ENCODE measurements around the gene CIC. TPM values are rescaled to one million over a fixed set of nuclear protein-coding genes. Genes with fewer than 3 reads are reported as not detected.
A peak's percentile ranks its signal among the peaks of the same experiment; 100 is the strongest.

CIC gene
- total RNA-seq, 1 experiment from 2014 or later: 13.0 TPM

GRCh38 chr19:42287017-42287826 is 18.2 kb downstream of the CIC start:
- peaks cover 27% of the 10 kb centered on the region for H3K4me1 ChIP-seq (replicated peaks)
- H3K9me3 ChIP-seq (replicated peaks): 0 out of 2 replicates have a peak, but pooled peaks cover 2% of the 10 kb centered on the region
- no peak overlapping the region for H3K27ac ChIP-seq
- peaks cover 65% of the 10 kb centered on the region for H3K36me3 ChIP-seq
- no peak for DNase-seq (ENCODE audit: low read depth in 1 of 2, low spot score in 2 of 2)
- H3K4me3 ChIP-seq: no peak overlapping the region
- H3K27me3 ChIP-seq (replicated peaks): no peaks in the 10 kb centered on the region

- DNase-seq (ENCODE audit: low read depth in 1 of 2, low spot score in 2 of 2): no peak
- no peak overlapping the region for H3K27ac ChIP-seq
- H3K9me3 ChIP-seq (replicated peaks): 0 out of 2 replicates have a peak, but pooled peaks cover 2% of the 10 kb centered on the region
- H3K36me3 ChIP-seq: peaks cover 70% of the 10 kb centered on the region
- no peak overlapping the region for H3K4me3 ChIP-seq
- no peaks in the 10 kb centered on the region for H3K27me3 ChIP-seq (replicated peaks)
- H3K4me1 ChIP-seq (replicated peaks): peaks cover 21% of the 10 kb centered on the region
These were observed 18.7 kb downstream of the CIC start for GRCh38 chr19:42287827-42288107.

- no peak for DNase-seq (ENCODE audit: low read depth in 1 of 2, low spot score in 2 of 2)
- Histone ChIP-seq H3K9me3 (replicated peaks) (0 out of 2 replicates have a peak, but pooled peaks cover 2% of the 10 kb centered on the region), H3K4me1 (replicated peaks) (peaks cover 15% of the 10 kb centered on the region), H3K27me3 (replicated peaks) (no peaks in the 10 kb centered on the region), H3K4me3 (no peak overlapping the region), H3K36me3 (peaks cover 76% of the 10 kb centered on the region), H3K27ac (no peak overlapping the region)
These were observed 19.3 kb downstream of the CIC start for GRCh38 chr19:42288387-42288786.

GRCh38 chr19:42288881-42289555 is 20.0 kb downstream of the CIC start:
- no peak for DNase-seq (ENCODE audit: low read depth in 1 of 2, low spot score in 2 of 2)
- no peak overlapping the region for H3K4me3 ChIP-seq
- peaks cover 13% of the 10 kb centered on the region for H3K4me1 ChIP-seq (replicated peaks)
- no peaks in the 10 kb centered on the region for H3K27me3 ChIP-seq (replicated peaks)
- peaks cover 83% of the 10 kb centered on the region for H3K36me3 ChIP-seq
- no peak overlapping the region for H3K27ac ChIP-seq
- H3K9me3 ChIP-seq (replicated peaks): 0 out of 2 replicates have a peak, but pooled peaks cover 2% of the 10 kb centered on the region

- Histone ChIP-seq H3K36me3 (peaks cover 89% of the 10 kb centered on the region), H3K4me1 (replicated peaks) (peaks cover 11% of the 10 kb centered on the region), H3K27ac (no peak overlapping the region), H3K27me3 (replicated peaks) (no peaks in the 10 kb centered on the region), H3K4me3 (no peak overlapping the region), H3K9me3 (replicated peaks) (0 out of 2 replicates have a peak, but pooled peaks cover 1% of the 10 kb centered on the region)
- DNase-seq (ENCODE audit: low read depth in 1 of 2, low spot score in 2 of 2): no peak
These were observed 20.5 kb downstream of the CIC start for GRCh38 chr19:42289556-42290041.

- no peak for DNase-seq (ENCODE audit: low read depth in 1 of 2, low spot score in 2 of 2)
- no peak overlapping the region for H3K27ac ChIP-seq
- no peak overlapping the region for H3K4me3 ChIP-seq
- peaks cover 6% of the 10 kb centered on the region for H3K4me1 ChIP-seq (replicated peaks)
- no peaks in the 10 kb centered on the region for H3K27me3 ChIP-seq (replicated peaks)
- peaks cover 90% of the 10 kb centered on the region for H3K36me3 ChIP-seq
- no peaks in the 10 kb centered on the region for H3K9me3 ChIP-seq (replicated peaks)
These were observed 21.1 kb downstream of the CIC start for GRCh38 chr19:42290136-42290522.

- peaks cover 87% of the 10 kb centered on the region for H3K36me3 ChIP-seq
These were observed 21.7 kb downstream of the CIC start for GRCh38 chr19:42290523-42291434.

GRCh38 chr19:42291435-42291810 is 22.4 kb downstream of the CIC start:
- Histone ChIP-seq H3K27me3 (replicated peaks) (no peaks in the 10 kb centered on the region), H3K27ac (no peak overlapping the region), H3K36me3 (peaks cover 91% of the 10 kb centered on the region), H3K4me1 (replicated peaks) (no peaks in the 10 kb centered on the region), H3K9me3 (replicated peaks) (no peaks in the 10 kb centered on the region), H3K4me3 (no peak overlapping the region)
- DNase-seq (ENCODE audit: low read depth in 1 of 2, low spot score in 2 of 2): no peak

More at GRCh38 chr19:42290523-42291434, 21.7 kb downstream of the CIC start:
- no peak overlapping the region for H3K4me3 ChIP-seq
- no peaks in the 10 kb centered on the region; the same call in 1 of the 2 replicates for H3K4me1 ChIP-seq (replicated peaks)
- no peaks in the 10 kb centered on the region for H3K9me3 ChIP-seq (replicated peaks)
- no peak overlapping the region for H3K27ac ChIP-seq
- peak; percentile 38 to 76 for DNase-seq (ENCODE audit: low read depth in 1 of 2, low spot score in 2 of 2)
- no peaks in the 10 kb centered on the region for H3K27me3 ChIP-seq (replicated peaks)

GRCh38 chr19:42292042-42292960 is 23.2 kb downstream of the CIC start:
- peaks cover 87% of the 10 kb centered on the region for H3K36me3 ChIP-seq

GRCh38 chr19:42292963-42293362 is 23.9 kb downstream of the CIC start:
- no peaks in the 10 kb centered on the region for H3K9me3 ChIP-seq (replicated peaks)
- H3K4me3 ChIP-seq: no peak overlapping the region
- no peaks in the 10 kb centered on the region for H3K27me3 ChIP-seq (replicated peaks)
- H3K27ac ChIP-seq: no peak overlapping the region
- peaks cover 81% of the 10 kb centered on the region for H3K36me3 ChIP-seq
- DNase-seq (ENCODE audit: low read depth in 1 of 2, low spot score in 2 of 2): no peak
- H3K4me1 ChIP-seq (replicated peaks): no peaks in the 10 kb centered on the region

More at GRCh38 chr19:42292042-42292960, 23.2 kb downstream of the CIC start:
- Histone ChIP-seq H3K9me3 (replicated peaks) (no peaks in the 10 kb centered on the region), H3K27me3 (replicated peaks) (no peaks in the 10 kb centered on the region), H3K27ac (no peak overlapping the region), H3K4me3 (no peak overlapping the region), H3K4me1 (replicated peaks) (no peaks in the 10 kb centered on the region)
- no peak for DNase-seq (ENCODE audit: low read depth in 1 of 2, low spot score in 2 of 2)

GRCh38 chr19:42293540-42293939 is 24.5 kb downstream of the CIC start:
- Histone ChIP-seq H3K27ac (no peak overlapping the region), H3K4me3 (no peak overlapping the region), H3K36me3 (peaks cover 75% of the 10 kb centered on the region), H3K9me3 (replicated peaks) (no peaks in the 10 kb centered on the region), H3K27me3 (replicated peaks) (no peaks in the 10 kb centered on the region), H3K4me1 (replicated peaks) (no peaks in the 10 kb centered on the region)
- no peak for DNase-seq (ENCODE audit: low read depth in 1 of 2, low spot score in 2 of 2)

- H3K36me3 ChIP-seq: peaks cover 71% of the 10 kb centered on the region
- H3K4me3 ChIP-seq: no peak overlapping the region
- no peak overlapping the region for H3K27ac ChIP-seq
- H3K27me3 ChIP-seq (replicated peaks): no peaks in the 10 kb centered on the region
- H3K4me1 ChIP-seq (replicated peaks): no peaks in the 10 kb centered on the region
- DNase-seq (ENCODE audit: low read depth in 1 of 2, low spot score in 2 of 2): no peak
- no peaks in the 10 kb centered on the region for H3K9me3 ChIP-seq (replicated peaks)
These were observed 24.9 kb downstream of the CIC start for GRCh38 chr19:42293948-42294347.
